T-helper 17 cell (primary cell): Measurements from ENCODE around the gene MED10. TPM values are rescaled to one million over a fixed set of nuclear protein-coding genes. Genes with fewer than 3 reads are reported as not detected.
A peak's percentile ranks its signal among the peaks of the same experiment; 100 is the strongest.

Source experiments
- ATAC-seq: fragments of 150-1000 bp; cut with Tn5 transposase; 2 replicates; pipeline ENCODE4 v1.10.0; 2021; ENCODE audit warnings: mild to moderate bottlenecking, moderate library complexity
- DNase-seq, 3 donors: peaks; one replicate each; pipeline versions ENCODE4 v3.0.0 to v3.0.0-alpha.2; 2020 to 2021
- H3K9me3 ChIP-seq: one replicate; pipeline ENCODE4 v1.7.0; 2013; ENCODE audit warnings: low read length, mild to moderate bottlenecking; ENCODE audit not compliant: control insufficient read depth, poor library complexity, severe bottlenecking
- H3K27ac Mint-ChIP-seq: one replicate; pipeline ENCODE4 v1.8.0; 2022; ENCODE audit warnings: mild to moderate bottlenecking, moderate library complexity, mixed read lengths
- H3K27me3 Mint-ChIP-seq: one replicate; pipeline ENCODE4 v1.8.0; 2022; ENCODE audit warnings: mixed read lengths
- H3K36me3 Mint-ChIP-seq: one replicate; pipeline ENCODE4 v1.8.0; 2022; ENCODE audit warnings: low read depth, mixed read lengths
- H3K4me1 Mint-ChIP-seq: one replicate; pipeline ENCODE4 v1.8.0; 2022; ENCODE audit warnings: mild to moderate bottlenecking, mixed read lengths
- H3K4me3 Mint-ChIP-seq: one replicate; pipeline ENCODE4 v1.8.0; 2022; ENCODE audit warnings: mild to moderate bottlenecking, moderate library complexity, mixed read lengths
- total RNA-seq, 4 donors: library from RNA in 2 of 4; stranded (reverse) in 2 of 4; gene quantifications; one replicate each; pipeline ENCODE4 v1.2.3 and lab custom pipeline; 2022 to 2026

The MED10 gene
- total RNA-seq (10 to 100 TPM; 70.5 to 78.7 TPM), total RNA-seq (lab: John Stamatoyannopoulos, UW) (26.7 to 29.0 reads per million in 2 donors)

DNA sequence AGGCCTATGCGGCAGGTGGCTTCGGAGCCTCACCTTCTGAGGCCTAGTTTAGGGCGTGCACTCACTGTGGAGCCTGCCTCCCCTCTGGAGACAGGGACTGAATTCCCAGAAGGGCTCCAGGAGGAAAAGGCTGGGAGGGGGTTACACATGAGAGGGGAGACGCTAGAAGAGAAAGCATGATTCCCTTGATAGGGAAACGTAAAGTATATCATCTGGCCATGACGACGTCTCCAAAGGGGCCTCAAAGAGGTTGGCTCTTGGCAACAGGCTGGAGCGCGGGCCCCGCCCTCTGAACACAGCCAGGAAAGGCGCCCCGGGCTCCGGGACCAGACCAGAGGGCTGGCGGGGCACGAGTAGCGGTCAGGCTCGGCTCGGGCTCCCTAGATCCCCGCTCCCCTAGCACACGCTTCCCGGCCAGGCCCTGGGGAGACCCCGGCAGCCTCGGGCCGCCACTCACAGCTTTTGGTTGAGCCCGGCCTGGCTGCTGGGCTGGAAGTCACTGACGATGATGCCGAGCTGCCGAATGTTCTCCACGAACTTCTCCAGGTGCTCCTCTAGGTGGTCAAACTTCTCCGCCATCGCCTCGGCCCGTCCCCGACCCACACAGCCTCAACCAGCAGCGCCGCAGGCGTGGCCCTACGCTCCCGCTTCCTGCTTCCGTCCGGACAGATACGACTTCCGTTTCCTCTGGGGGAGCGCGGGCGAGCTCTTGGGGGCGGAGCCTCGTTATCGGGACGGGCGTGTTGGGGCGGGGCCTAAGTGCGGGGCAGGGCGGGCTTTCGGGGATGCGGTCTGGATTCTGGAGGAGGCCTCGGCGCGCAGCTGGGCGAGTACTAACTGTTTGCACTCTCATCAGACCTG lies at the start of gene MED10:
MED10 (minus strand) TSS at position 643 of the 861 bp plus-strand sequence; CDS start at position 579, 64 bp downstream.
- DNase-seq (peak; percentile 89 to 92 (median 89)), ATAC-seq (peak; percentile 97)
- Mint-ChIP-seq H3K27me3 (no peaks in the 10 kb centered on the region), H3K27ac (peak within 1 kb of the TSS; percentile 97), H3K36me3 (peaks cover 12% of the 10 kb centered on the region), H3K4me3 (peak within 1 kb of the TSS; percentile 99), H3K4me1 (peaks cover 33% of the 10 kb centered on the region)
- H3K9me3 ChIP-seq, result no peaks in the 10 kb centered on the region

DNA sequence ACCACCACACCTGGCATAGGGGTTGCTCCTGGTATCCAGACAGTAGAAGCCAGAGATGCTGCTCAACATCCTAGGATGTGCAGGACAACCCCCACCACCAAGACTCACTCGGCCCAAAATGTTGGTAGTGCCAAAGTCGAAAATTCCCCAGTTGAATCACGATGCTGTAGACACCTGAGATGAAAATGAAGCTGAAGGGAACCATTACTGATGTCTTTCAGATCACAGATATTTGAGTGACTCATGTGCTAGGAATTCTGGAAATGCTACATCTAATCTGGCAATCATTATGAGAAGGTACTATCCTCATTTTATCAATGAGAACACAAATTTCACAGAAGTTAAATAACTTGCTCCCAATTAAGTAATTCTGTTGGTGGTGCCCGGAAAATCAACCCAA lies 49.3 kb upstream of the MED10 start:
- no peaks in the 10 kb centered on the region for H3K9me3 ChIP-seq
- Mint-ChIP-seq H3K4me1 (peaks cover 2% of the 10 kb centered on the region), H3K4me3 (no peak overlapping the region), H3K36me3 (no peaks in the 10 kb centered on the region), H3K27ac (no peak overlapping the region), H3K27me3 (peaks cover 54% of the 10 kb centered on the region)
- DNase-seq (no peak), ATAC-seq (no peak)

DNA sequence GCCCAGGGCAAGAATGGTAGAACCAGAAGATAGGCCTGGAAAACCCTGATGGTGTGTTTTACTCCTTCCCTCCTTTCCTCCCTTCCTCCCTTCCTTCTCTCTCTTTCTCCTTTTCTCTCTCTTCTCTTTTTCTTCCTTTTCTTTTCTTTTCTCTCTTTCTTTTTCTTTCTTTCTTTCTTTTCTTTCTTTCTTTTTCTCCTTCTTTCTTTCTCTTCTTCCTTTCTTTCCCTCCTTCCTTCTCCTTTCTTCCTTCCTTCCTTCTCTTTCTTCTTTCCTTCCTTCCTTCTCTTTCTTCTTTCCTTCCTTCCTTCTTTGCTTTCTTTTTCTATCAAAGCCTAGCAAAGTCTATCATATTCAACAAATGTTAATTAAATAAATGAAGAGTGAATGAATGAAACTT lies 46.4 kb upstream of the MED10 start:
- Mint-ChIP-seq H3K27ac (no peak overlapping the region), H3K36me3 (peaks cover 2% of the 10 kb centered on the region), H3K4me1 (peaks cover 2% of the 10 kb centered on the region), H3K4me3 (no peak overlapping the region), H3K27me3 (peaks cover 55% of the 10 kb centered on the region)
- no peaks in the 10 kb centered on the region for H3K9me3 ChIP-seq
- ATAC-seq (no peak), DNase-seq (no peak)

- Mint-ChIP-seq H3K27ac (no peak overlapping the region), H3K36me3 (peaks cover 2% of the 10 kb centered on the region), H3K4me3 (no peak overlapping the region), H3K27me3 (peaks cover 50% of the 10 kb centered on the region), H3K4me1 (peaks cover 2% of the 10 kb centered on the region)
- no peak for DNase-seq
- no peaks in the 10 kb centered on the region for H3K9me3 ChIP-seq
- no peak for ATAC-seq
Measured at GRCh38 chr5:6424110-6424659, 45.8 kb upstream of the MED10 start.

- no peak for DNase-seq
- Mint-ChIP-seq H3K27me3 (peaks cover 47% of the 10 kb centered on the region), H3K4me1 (peaks cover 2% of the 10 kb centered on the region), H3K4me3 (no peak overlapping the region), H3K36me3 (peaks cover 2% of the 10 kb centered on the region), H3K27ac (no peak overlapping the region)
- no peak for ATAC-seq
- no peaks in the 10 kb centered on the region for H3K9me3 ChIP-seq
Measured at GRCh38 chr5:6423327-6424109, 45.2 kb upstream of the MED10 start.

DNA sequence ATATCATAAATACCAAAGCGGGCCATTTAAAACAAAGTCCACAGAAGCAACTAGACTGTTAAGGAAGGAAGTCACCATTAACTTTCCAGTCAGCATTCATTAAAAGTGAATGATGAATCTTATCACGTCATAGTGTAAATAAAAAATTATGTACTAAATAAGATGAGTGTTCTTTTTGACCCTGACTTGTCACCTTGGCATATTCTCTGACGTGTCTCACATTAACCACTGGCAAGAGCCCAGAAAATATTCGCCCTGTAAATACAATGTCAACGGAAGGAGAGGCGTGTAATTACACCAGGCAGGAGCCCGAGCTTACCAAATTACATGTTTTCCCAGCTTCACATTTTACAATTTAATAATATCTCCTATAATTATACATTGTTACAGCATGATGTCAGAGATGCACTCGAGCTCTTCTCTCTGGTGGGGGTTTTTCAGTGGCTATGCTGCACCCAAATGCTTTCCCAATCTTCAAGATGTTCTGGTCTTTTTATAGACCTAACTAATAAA lies 41.0 kb upstream of the MED10 start:
- H3K9me3 ChIP-seq, result no peaks in the 10 kb centered on the region
- H3K27me3 Mint-ChIP-seq, result peaks cover 33% of the 10 kb centered on the region
- DNase-seq (no peak), ATAC-seq (no peak)
- H3K4me3 Mint-ChIP-seq, result no peak overlapping the region
- H3K4me1 Mint-ChIP-seq, result peaks cover 2% of the 10 kb centered on the region
- H3K36me3 Mint-ChIP-seq, result peaks cover 2% of the 10 kb centered on the region
- no peak overlapping the region for H3K27ac Mint-ChIP-seq

- peaks cover 29% of the 10 kb centered on the region for H3K27me3 Mint-ChIP-seq
Measured at GRCh38 chr5:6418679-6419276, 40.4 kb upstream of the MED10 start.

GRCh38 chr5:6417657-6418056 lies 39.3 kb upstream of the MED10 start:
- Mint-ChIP-seq H3K27ac (no peak overlapping the region), H3K4me3 (no peak overlapping the region), H3K4me1 (no peaks in the 10 kb centered on the region), H3K36me3 (peaks cover 2% of the 10 kb centered on the region), H3K27me3 (peaks cover 32% of the 10 kb centered on the region)
- ATAC-seq, result no peak
- DNase-seq, result no peak
- no peaks in the 10 kb centered on the region for H3K9me3 ChIP-seq

More at GRCh38 chr5:6418679-6419276, 40.4 kb upstream of the MED10 start:
- no peak for DNase-seq
- no peak overlapping the region for H3K27ac Mint-ChIP-seq
- no peak overlapping the region for H3K4me3 Mint-ChIP-seq
- ATAC-seq, result no peak
- H3K36me3 Mint-ChIP-seq, result peaks cover 2% of the 10 kb centered on the region
- H3K4me1 Mint-ChIP-seq, result peaks cover 2% of the 10 kb centered on the region
- no peaks in the 10 kb centered on the region for H3K9me3 ChIP-seq

DNA sequence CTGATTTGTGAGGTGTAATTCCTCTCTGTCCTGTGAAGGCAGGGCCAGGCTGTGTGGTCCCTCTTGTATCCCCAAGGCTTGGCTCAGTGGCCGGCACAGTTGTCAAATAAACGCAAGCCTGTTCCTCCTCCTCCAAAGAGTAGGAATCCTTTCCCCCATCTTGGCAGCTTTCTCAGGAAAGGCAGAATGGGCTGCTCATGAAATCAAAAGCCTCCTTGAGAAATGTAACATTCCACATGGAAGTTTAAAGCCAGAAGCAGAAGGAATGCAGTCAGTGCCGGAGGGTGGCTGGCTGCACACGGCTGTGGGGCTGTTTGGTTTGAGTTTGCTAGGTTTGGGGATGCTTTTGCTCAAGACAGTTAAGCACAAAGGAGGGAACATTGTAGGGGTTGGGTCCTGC lies 34.5 kb upstream of the MED10 start:
- Mint-ChIP-seq H3K27ac (no peak overlapping the region), H3K27me3 (peaks cover 41% of the 10 kb centered on the region), H3K4me1 (no peaks in the 10 kb centered on the region), H3K36me3 (peaks cover 2% of the 10 kb centered on the region), H3K4me3 (no peak overlapping the region)
- ATAC-seq (no peak), DNase-seq (no peak)
- no peaks in the 10 kb centered on the region for H3K9me3 ChIP-seq

GRCh38 chr5:6411141-6411540 lies 32.8 kb upstream of the MED10 start:
- H3K27ac Mint-ChIP-seq, result no peak overlapping the region
- H3K27me3 Mint-ChIP-seq, result peaks cover 53% of the 10 kb centered on the region
- no peak for DNase-seq
- H3K4me3 Mint-ChIP-seq, result no peak overlapping the region
- H3K4me1 Mint-ChIP-seq, result no peaks in the 10 kb centered on the region
- no peak for ATAC-seq
- peaks cover 2% of the 10 kb centered on the region for H3K36me3 Mint-ChIP-seq
- no peaks in the 10 kb centered on the region for H3K9me3 ChIP-seq

- H3K27me3 Mint-ChIP-seq, result peaks cover 56% of the 10 kb centered on the region
- H3K9me3 ChIP-seq, result no peaks in the 10 kb centered on the region
- H3K27ac Mint-ChIP-seq, result no peak overlapping the region
- H3K4me3 Mint-ChIP-seq, result no peak overlapping the region
- ATAC-seq, result no peak
- H3K4me1 Mint-ChIP-seq, result no peaks in the 10 kb centered on the region
- H3K36me3 Mint-ChIP-seq, result peaks cover 2% of the 10 kb centered on the region
- no peak for DNase-seq
Measured at GRCh38 chr5:6410421-6410820, 32.1 kb upstream of the MED10 start.

GRCh38 chr5:6408627-6409446 lies 30.5 kb upstream of the MED10 start:
- H3K36me3 Mint-ChIP-seq, result peaks cover 2% of the 10 kb centered on the region
- no peaks in the 10 kb centered on the region for H3K9me3 ChIP-seq
- DNase-seq, result no peak
- H3K27me3 Mint-ChIP-seq, result peaks cover 51% of the 10 kb centered on the region
- H3K4me1 Mint-ChIP-seq, result no peaks in the 10 kb centered on the region
- ATAC-seq, result no peak
- H3K4me3 Mint-ChIP-seq, result no peak overlapping the region
- no peak overlapping the region for H3K27ac Mint-ChIP-seq
